Measurements from ENCODE around the gene PDCD4. TPM values are rescaled to one million over a fixed set of nuclear protein-coding genes. Genes with fewer than 3 reads are reported as not detected.

The PDCD4 gene
- total RNA-seq, 1 experiment from 2014 or later: 29.7 TPM

GRCh38 chr10:110918643-110919348 is 47.1 kb downstream of the PDCD4 start, which contains the start of gene BBIP1:
Gene BBIP1, minus strand, starts transcription at chr10:110919180. Its CDS starts 1,023 bp downstream, at chr10:110918157.
- DNase-seq (ENCODE audit: low read depth): peak; percentile 100

DNA sequence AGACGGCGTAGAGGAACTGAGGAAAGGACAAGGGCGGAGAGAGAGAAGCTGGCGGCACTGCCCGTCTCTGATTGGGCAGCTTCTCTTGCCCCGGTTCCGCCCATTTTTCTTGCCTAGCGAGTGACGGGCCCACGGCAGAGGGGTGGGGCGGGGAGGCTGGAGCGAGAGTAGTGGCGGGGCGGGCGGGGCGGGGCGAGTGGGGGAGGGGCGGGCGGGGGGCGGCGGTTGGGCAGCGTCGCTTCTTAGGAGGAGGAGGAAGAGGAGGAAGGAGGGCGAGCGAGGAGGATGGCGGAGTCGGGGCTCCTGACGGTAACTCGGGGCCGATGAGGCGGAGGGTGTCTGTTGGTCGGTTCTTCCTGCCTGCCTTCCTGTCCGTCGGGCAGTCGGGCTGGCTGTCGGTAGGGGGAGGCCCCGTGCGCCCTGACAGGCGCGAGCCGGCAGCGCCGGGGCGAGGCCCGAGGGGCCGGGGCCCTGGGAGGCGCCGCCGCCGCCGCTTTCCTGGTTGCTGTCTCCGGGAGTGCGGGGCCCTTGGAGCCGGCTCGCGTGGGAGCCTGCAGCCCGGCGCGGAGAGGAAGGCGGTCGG is 47.7 kb downstream of the PDCD4 start, which contains the start of gene SHOC2:
Gene SHOC2 (plus strand): TSS at position 256 of the 583 bp plus-strand sequence. CDS start 44,755 bp downstream, outside the sequence.
- DNase-seq (ENCODE audit: low read depth): no peak

- DNase-seq (ENCODE audit: low read depth): peak; percentile 40
Measured at GRCh38 chr10:110919971-110920881, 48.5 kb downstream of the PDCD4 start.

DNA sequence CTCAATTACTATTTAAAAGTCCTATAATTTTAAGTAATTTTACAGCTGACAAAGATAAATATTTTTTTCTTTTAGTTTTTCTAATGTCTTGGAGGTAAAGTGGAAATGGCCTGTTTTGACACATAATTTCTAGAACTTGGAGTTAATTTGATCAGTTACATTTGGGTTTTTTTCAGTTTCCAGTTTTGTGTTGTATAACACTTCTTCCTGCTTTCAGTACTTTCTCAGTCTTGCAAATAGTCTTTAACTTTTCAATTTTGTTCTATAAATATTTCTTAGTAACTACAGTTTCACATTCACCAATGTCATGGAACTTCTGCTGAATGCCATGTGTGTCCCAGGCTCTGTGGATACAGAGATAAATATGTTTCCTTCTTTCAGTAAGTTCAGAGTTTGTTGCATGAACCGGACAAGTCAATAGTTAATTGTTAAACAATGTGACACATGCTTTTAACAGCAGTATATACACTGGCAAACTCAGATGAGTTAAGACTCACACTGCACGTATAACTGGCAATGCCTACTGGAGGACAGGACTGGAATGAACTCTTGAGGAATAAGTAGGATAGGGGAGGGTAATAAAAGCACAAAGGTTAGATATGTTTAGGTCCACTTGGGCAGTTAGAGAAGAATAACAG is 52.2 kb downstream of the PDCD4 start:
- no peak for DNase-seq (ENCODE audit: low read depth)

GRCh38 chr10:110927461-110927860 is 55.7 kb downstream of the PDCD4 start:
- DNase-seq (ENCODE audit: low read depth): no peak

GRCh38 chr10:110931769-110932381 is 60.1 kb downstream of the PDCD4 start:
- no peak for DNase-seq (ENCODE audit: low read depth)

- DNase-seq (ENCODE audit: low read depth): no peak
Measured at GRCh38 chr10:110932505-110933180, 60.9 kb downstream of the PDCD4 start.

DNA sequence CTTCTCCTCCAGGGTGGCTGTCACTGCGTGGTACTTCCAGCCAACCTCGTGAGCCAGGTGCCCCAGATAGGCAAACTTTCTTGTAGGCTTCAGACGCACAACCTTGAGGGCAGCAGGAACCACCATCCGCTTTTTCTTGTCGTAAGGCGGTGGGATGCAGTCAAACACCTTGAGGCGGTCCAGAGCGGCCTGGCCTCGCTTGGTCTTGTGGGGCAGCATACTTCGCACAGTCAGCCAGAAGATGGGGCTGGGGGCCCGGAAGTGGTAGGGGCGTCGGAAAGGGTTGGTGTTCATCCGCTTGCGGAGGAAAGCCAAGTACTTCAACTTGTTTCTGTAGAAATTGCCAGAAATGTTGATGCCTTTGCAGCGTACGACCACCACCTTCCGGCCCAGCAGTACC is 65.0 kb downstream of the PDCD4 start:
- DNase-seq (ENCODE audit: low read depth): no peak

DNA sequence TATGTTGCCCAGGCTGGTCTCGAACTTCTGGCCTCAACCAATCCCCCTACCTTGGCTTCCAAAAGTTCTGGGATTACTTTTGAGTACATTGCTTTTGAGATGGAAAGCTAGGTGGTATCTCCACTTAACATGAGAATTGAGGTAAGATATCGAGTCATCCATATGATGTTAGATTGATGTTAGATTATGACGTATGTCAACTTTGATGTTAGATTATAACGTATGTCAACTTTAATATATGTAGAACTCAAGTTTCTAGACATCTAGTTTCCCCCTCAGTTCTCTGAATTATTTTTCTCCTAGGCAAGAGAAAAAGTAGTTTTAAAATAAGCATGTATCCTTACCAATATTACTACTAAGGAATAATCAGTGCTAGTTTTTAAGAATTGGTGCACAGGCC is 67.7 kb downstream of the PDCD4 start:
- DNase-seq (ENCODE audit: low read depth): no peak

- DNase-seq (ENCODE audit: low read depth): no peak
Measured at GRCh38 chr10:110944792-110945396, 73.2 kb downstream of the PDCD4 start.

GRCh38 chr10:110946496-110946895 is 74.8 kb downstream of the PDCD4 start:
- DNase-seq (ENCODE audit: low read depth): peak; percentile 15

DNA sequence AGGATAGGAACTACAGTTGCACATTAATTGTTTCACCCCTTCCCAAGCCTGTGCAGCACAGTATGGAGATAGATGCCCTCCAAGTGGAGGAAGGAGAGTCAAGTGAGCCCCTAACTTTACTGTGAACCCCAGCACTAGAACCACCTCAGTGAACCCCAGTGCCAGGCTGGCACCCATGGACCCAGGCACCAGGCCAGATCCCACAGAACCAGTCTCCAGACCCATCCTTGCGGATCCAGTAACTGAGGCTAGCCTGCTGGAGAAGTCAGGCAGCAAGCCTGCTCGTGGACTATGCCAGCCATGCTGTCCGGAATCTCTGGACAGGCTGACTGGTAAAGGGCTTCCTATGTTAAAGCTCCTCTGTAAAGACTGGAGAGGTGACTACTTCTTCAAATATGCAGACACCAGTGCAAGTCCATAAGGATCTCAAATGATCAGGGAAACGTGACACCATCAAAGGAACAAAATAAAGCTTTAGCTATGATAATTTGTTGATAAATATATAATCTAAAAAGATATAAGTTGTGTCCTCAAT is 75.4 kb downstream of the PDCD4 start:
- DNase-seq (ENCODE audit: low read depth): peak; percentile 27

Other genes starting within 250 kb of the PDCD4 start
- gene RBM20, start 227.6 kb upstream of the PDCD4 start, total RNA-seq (2014; rRNA removed; shearing (Covaris generic)): 0.27 and 0.40 TPM in 2 replicates
- gene BBIP1, start 47.3 kb downstream of the PDCD4 start, total RNA-seq (2014; rRNA removed; shearing (Covaris generic)): 35.8 and 43.1 TPM in 2 replicates
- gene SHOC2, start 47.7 kb downstream of the PDCD4 start, total RNA-seq (2014; rRNA removed; shearing (Covaris generic)): 17.2 and 24.7 TPM in 2 replicates
- 0.20 and 0.23 TPM in 2 replicates for gene ADRA2A, start 205.1 kb downstream of the PDCD4 start, total RNA-seq (2014; rRNA removed; shearing (Covaris generic))

Data from HT1080 (cell line).